ENCODE measurements around the gene UBL3.

UBL3 gene

DNA sequence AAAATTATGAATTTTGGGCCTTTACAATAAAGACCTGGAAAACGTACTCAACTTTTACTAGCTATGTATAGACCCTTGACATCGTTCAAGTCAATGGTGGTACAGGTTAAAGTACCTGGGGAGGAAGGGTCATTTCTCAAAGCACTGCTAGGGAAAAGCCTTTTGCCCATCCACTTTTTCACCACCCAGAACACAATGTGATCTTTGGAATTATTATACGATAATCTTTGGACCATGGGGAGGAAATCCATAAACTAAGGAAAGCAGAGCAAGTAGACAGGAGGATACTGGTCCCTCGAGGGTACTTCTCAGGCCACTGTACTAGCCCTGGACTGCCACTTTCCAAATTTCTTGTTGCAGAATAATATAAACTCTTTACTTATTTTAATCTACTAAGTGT is 39.5 kb downstream of the UBL3 start:
- Histone ChIP-seq H3K27ac (no peak overlapping the region), H3K36me3 (no peaks in the 10 kb centered on the region), H3K4me1 (ENCODE audit: control insufficient read depth in 1 of 2, insufficient read depth in 1 of 2, low read depth in 1 of 2, low read length in 1 of 2) (no peaks in the 10 kb centered on the region), H3K9me3 (no peaks in the 10 kb centered on the region), H3K4me3 (ENCODE audit: low read depth in 1 of 2, low read length in 1 of 2) (no peak overlapping the region), H3K27me3 (no peaks in the 10 kb centered on the region)
- no peak for TF ChIP-seq CTCF (IDR thresholded peaks at IDR 0.05)

- Histone ChIP-seq H3K4me3 (ENCODE audit: low read depth in 1 of 2, low read length in 1 of 2) (no peak overlapping the region), H3K36me3 (no peaks in the 10 kb centered on the region), H3K9me3 (no peaks in the 10 kb centered on the region), H3K4me1 (ENCODE audit: control insufficient read depth in 1 of 2, insufficient read depth in 1 of 2, low read depth in 1 of 2, low read length in 1 of 2) (no peaks in the 10 kb centered on the region), H3K27ac (no peak overlapping the region), H3K27me3 (no peaks in the 10 kb centered on the region)
- TF ChIP-seq CTCF (IDR thresholded peaks at IDR 0.05), result no peak
Measured at GRCh38 chr13:29810145-29810742, 40.2 kb downstream of the UBL3 start.

DNA sequence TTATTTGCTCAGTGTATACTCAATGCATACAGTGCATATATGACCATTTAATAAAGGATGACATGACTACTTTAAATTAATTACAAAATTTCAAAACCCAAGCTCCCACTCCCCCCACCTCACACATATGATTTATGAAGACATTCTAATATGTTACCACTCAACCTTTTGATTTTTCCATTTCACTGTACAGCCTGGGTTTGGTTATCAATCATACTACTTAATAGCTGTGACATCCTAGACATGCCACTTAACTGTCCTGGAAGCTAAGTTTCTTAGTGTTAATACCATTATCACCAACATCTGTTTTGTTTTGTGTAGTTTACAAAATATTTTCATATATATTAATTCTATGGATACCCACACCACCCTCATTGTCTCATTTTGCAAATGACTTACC is 42.2 kb downstream of the UBL3 start:
- no peak overlapping the region for H3K27ac ChIP-seq
- TF ChIP-seq CTCF (IDR thresholded peaks at IDR 0.05), result no peak
- no peaks in the 10 kb centered on the region for H3K4me1 ChIP-seq (ENCODE audit: control insufficient read depth in 1 of 2, insufficient read depth in 1 of 2, low read depth in 1 of 2, low read length in 1 of 2)
- no peaks in the 10 kb centered on the region for H3K36me3 ChIP-seq
- H3K9me3 ChIP-seq, result no peaks in the 10 kb centered on the region
- no peak overlapping the region for H3K4me3 ChIP-seq (ENCODE audit: low read depth in 1 of 2, low read length in 1 of 2)
- H3K27me3 ChIP-seq, result no peaks in the 10 kb centered on the region

DNA sequence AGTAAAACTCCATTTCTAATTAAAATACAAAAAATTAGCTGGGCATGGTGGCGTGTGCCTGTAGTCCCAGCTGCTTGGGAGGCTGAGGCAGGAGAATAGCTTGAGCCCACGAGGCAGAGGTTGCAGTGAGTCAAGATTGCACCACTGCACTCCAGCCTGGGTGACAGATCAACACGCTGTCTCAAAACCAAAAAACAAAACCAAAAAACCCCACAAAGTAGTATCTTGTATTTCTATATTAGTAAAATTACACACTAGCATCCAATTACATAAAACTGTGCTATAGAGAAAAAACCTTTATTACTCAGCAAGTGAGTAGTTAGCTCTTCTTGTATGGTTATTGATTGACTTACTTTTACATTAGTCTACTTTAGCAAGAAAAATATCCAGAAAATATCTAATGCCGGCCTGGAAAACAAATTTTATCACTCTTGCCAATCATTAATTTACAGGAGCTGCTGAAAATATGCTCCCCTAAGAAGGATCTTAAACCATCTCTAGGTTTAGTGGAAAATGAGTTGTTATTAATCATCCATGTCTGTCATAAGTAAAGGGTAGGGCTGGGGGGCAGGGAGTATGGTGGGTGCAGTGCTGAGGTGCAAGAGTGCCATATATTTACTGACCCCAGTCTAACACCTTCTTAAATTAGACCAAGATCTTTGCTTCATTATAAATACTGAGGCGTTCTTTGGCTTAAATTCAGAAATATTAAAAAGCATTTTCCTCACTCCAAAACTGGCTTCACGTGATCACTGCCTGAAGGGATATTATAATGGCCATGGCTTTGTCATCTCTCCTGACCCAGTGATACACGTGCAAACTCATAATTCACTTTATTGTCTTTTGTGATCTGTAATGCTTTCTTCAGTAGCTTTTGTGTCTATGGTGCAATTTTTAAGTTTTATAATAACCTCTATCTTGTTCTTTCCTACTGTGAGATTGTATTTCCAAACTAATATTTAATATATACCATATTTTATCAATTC is 44.1 kb downstream of the UBL3 start:
- Histone ChIP-seq H3K27ac (no peak overlapping the region), H3K36me3 (no peaks in the 10 kb centered on the region), H3K9me3 (no peaks in the 10 kb centered on the region), H3K4me1 (ENCODE audit: control insufficient read depth in 1 of 2, insufficient read depth in 1 of 2, low read depth in 1 of 2, low read length in 1 of 2) (peaks cover 13 to 16% of the 10 kb centered on the region in 2 experiments), H3K27me3 (no peaks in the 10 kb centered on the region), H3K4me3 (ENCODE audit: low read depth in 1 of 2, low read length in 1 of 2) (no peak overlapping the region)
- no peak for TF ChIP-seq CTCF (IDR thresholded peaks at IDR 0.05)

GRCh38 chr13:29803221-29803620 is 47.2 kb downstream of the UBL3 start:
- Histone ChIP-seq H3K4me1 (ENCODE audit: control insufficient read depth in 1 of 2, insufficient read depth in 1 of 2, low read depth in 1 of 2, low read length in 1 of 2) (peaks cover 19 to 28% of the 10 kb centered on the region in 2 experiments), H3K36me3 (no peaks in the 10 kb centered on the region), H3K27me3 (no peaks in the 10 kb centered on the region), H3K27ac (no peak overlapping the region), H3K9me3 (no peaks in the 10 kb centered on the region), H3K4me3 (ENCODE audit: low read depth in 1 of 2, low read length in 1 of 2) (no peak overlapping the region)
- TF ChIP-seq CTCF (IDR thresholded peaks at IDR 0.05), result no peak

Measured in neutrophil (primary cell).